ENCODE data around the gene ACTN4.

ACTN4 gene

GRCh38 chr19:38656171-38656981 is 8.9 kb downstream of the ACTN4 start:
- no peak for DNase-seq (ENCODE audit: low read depth)
- H3K4me3 ChIP-seq (ENCODE audit: control insufficient read depth, low read depth, low read length), result no peak overlapping the region
- no peak for TF ChIP-seq CTCF (IDR thresholded peaks at IDR 0.05; ENCODE audit: control insufficient read depth, insufficient read depth, low read depth, low read length, missing control alignments)

- no peak for TF ChIP-seq CTCF (IDR thresholded peaks at IDR 0.05; ENCODE audit: control insufficient read depth, insufficient read depth, low read depth, low read length, missing control alignments)
- peak; percentile 74 for DNase-seq (ENCODE audit: low read depth)
- no peak overlapping the region for H3K4me3 ChIP-seq (ENCODE audit: control insufficient read depth, low read depth, low read length)
These were observed 10.3 kb downstream of the ACTN4 start for GRCh38 chr19:38657633-38658222.

GRCh38 chr19:38658462-38659306 is 11.2 kb downstream of the ACTN4 start:
- TF ChIP-seq CTCF (IDR thresholded peaks at IDR 0.05; ENCODE audit: control insufficient read depth, insufficient read depth, low read depth, low read length, missing control alignments), result no peak
- DNase-seq (ENCODE audit: low read depth), result peak; percentile 99
- no peak overlapping the region; the same call in 1 of the 2 replicates for H3K4me3 ChIP-seq (ENCODE audit: control insufficient read depth, low read depth, low read length)

GRCh38 chr19:38660724-38661123 is 13.3 kb downstream of the ACTN4 start:
- H3K4me3 ChIP-seq (ENCODE audit: control insufficient read depth, low read depth, low read length), result no peak overlapping the region
- TF ChIP-seq CTCF (IDR thresholded peaks at IDR 0.05; ENCODE audit: control insufficient read depth, insufficient read depth, low read depth, low read length, missing control alignments), result no peak
- no peak for DNase-seq (ENCODE audit: low read depth)

- no peak for DNase-seq (ENCODE audit: low read depth)
- no peak for TF ChIP-seq CTCF (IDR thresholded peaks at IDR 0.05; ENCODE audit: control insufficient read depth, insufficient read depth, low read depth, low read length, missing control alignments)
- no peak overlapping the region for H3K4me3 ChIP-seq (ENCODE audit: control insufficient read depth, low read depth, low read length)
These were observed 13.7 kb downstream of the ACTN4 start for GRCh38 chr19:38661136-38661535.

GRCh38 chr19:38661996-38662395 is 14.5 kb downstream of the ACTN4 start:
- no peak overlapping the region for H3K4me3 ChIP-seq (ENCODE audit: control insufficient read depth, low read depth, low read length)
- no peak for DNase-seq (ENCODE audit: low read depth)
- TF ChIP-seq CTCF (IDR thresholded peaks at IDR 0.05; ENCODE audit: control insufficient read depth, insufficient read depth, low read depth, low read length, missing control alignments), result no peak
